ENCODE results near the gene PHF21B.

The PHF21B gene

DNA sequence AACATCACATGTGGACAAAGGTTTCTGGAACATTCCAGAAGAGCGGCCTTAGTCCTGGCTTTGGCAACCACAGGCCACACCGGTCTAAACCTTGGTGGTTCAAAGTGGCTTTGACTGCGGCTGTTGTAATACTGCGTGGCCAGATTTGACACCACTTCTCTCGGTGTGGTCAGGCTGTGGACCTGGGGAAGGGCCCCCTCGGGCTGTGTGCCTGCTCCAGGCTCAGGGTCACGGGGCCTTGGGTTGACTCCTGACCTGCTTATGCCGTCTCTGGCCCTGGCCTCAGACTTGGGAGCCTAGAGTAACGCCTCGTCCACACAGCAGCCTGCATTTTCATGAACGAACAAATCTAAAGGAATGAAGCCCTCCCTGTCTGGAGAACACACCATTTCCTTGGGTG is 118.0 kb downstream of the PHF21B start:
- DNase-seq = no peak

DNA sequence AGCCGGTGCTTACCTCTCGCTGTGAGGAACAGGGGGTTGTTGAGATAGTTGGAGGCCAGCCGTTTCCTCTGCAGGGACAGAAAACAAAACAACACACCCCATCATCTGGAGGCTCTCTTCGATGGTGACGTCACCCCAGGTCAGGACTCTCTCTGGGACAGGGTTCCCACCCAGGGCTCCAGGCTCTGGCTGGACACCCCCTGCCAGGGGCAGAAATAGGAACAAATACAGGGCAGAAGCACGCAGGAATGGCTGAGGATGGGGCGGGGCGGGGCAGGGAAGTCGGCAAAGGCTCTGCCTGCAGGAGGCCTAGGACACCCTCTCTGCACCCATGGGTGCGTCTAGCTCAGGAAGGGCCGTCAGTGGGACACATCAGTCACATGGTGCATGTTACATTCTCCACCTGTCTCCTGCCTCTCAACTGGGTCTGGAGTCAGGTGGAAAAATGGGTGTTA is 118.5 kb downstream of the PHF21B start:
- no peak for DNase-seq

DNA sequence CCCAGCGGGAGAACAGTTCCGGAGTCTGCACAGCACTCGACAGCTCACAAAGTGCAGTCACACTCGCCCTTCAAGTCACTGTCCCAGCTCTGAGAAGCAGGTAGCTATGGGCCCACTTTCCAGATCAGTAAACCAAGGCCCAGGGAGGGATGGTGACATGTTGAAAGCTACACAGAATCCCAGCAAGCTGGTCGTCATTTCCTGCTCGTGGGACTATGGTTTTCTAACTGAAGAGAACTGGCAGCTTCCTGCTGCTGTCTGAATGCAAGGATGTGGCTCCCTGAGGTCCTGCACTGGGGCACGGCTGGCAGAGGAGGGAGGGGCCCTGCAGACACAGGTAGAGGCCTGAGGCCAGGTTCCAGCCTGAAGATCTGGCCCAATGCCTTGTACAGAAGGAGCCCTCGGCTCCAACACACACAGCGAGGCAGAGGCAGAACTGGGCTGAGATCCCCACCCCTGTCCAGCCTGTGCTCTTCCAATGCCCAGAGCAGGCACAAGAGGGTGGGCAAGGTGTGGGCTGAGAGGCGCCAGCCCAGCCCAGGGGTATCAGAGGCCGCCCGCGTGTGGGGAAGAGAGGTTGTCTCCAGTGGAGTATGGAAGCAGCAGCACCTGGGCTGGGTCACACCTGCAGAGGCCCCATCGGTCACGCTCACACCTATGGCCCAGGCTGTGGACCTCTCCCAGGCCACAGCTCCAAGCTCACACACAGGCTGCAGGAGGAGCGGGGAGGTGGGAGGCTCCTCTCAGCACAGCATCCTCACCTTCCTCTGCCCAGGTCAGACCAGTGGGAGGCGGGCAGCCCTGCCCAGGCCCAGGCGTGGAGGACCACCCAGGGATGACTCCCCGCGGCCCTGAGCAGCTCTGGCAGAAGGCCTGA is 119.2 kb downstream of the PHF21B start:
- no peak for DNase-seq

DNA sequence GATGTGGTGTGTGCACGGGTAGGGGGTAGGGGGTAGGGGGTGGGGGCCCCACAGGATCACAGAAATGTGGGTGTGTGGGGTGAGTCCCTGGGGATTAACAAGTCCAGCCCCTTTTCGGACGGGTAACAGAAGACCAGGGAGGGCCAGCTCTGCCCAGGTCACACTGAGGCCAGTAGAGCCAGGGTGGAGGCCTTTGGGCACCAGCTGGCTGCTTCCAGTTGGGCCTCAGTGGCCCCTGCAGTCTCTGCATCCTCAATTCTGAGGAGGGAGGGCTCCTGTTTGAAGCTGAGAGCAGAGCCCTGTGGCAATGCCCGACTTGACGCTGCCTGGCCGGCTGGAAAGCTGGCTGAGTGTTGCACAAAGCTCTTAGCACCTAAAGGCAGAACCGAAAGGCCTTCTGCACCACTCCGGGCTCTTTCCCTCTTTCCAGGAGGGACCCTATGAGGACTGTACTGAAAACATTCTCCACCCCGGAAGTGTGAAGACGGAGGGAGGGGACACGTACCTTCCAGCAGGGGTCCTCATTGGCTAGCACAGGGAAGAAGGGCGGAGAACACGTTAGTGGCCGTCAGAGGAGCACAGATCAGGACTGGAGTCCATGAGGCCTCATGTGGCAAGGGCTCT is 120.4 kb downstream of the PHF21B start:
- no peak for DNase-seq

DNA sequence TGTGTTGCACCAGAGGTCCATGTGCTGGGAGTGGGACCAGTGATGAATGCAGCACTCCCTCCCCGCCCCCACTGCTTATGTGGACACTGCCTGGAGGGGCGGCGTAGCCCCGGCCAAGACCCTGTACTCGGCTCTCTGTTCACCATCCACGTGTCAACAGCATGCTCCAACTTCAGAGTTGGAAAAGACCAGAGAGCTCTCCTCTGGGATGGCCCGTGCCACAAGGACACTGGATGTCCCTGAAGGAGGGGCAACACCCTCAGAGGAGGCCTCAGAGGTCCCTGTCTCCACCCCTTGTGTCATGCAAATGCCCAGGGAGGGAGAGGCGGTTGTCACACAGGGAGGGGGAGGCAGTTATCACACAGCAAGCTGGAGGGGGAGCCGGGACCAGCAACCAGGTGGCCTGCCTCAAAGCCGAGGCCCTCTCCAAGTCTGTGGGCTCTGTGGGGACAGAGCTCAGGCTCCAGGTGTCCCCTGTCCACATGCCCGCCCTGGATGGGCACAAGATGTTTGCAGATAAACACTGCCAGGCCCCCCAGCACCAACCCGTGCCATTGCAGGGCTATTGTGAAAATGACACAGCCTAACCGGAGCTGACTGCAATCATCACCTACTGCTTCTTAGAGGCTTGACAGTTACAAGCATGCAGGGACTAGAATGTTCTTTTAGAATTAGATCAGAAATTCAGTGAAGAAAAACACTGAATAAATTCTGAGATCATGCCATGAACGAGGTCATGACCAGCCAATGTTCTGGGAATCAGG is 121.1 kb downstream of the PHF21B start:
- DNase-seq = no peak

DNA sequence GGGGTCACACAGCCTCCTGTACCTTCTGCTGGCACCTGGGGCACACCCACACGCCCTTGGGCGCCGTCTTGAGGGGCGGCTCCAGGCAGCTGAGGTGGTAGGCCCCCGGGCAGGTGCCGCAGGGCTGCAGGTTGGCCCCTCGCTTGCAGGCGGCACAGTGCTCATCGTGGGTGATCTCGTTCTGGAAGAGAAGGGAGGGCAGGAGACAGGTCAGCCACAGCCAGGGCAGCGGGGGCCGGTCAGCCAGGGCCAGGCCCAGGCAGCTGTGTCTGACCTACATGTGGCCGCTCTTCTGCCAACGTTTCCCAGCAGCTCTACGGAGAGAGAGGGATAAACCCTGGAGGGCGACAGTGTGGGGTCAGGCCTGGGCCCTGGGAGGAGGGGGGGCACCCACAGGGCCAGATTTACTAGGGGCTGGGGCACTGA is 121.9 kb downstream of the PHF21B start:
- DNase-seq = no peak

DNA sequence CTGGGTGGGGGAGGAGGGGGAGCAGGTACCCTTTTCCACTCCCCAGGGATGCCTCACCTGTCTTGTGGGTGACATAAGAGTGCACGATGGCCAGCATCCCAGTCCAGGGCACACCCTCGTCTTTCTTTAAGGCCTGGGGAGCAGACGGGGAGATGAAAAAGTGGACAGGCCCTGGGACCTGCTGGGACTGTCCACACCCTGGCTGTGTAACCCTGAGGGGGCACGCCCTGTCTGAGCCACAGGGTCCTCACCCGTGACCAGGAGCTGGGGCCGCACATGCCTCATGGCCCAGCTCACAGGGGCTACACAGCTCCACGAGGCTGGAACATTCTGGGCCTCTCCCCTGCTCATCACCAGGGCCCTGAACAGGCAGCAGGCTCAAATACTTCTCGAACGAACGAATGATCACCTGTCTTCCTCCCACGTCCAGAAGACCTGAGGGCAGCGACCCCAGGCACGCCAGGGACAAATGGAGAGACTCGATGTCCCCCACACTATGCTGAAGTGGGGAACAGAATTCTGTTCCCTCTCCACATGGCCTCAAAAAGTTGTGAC is 123.9 kb downstream of the PHF21B start:
- no peak for DNase-seq

DNA sequence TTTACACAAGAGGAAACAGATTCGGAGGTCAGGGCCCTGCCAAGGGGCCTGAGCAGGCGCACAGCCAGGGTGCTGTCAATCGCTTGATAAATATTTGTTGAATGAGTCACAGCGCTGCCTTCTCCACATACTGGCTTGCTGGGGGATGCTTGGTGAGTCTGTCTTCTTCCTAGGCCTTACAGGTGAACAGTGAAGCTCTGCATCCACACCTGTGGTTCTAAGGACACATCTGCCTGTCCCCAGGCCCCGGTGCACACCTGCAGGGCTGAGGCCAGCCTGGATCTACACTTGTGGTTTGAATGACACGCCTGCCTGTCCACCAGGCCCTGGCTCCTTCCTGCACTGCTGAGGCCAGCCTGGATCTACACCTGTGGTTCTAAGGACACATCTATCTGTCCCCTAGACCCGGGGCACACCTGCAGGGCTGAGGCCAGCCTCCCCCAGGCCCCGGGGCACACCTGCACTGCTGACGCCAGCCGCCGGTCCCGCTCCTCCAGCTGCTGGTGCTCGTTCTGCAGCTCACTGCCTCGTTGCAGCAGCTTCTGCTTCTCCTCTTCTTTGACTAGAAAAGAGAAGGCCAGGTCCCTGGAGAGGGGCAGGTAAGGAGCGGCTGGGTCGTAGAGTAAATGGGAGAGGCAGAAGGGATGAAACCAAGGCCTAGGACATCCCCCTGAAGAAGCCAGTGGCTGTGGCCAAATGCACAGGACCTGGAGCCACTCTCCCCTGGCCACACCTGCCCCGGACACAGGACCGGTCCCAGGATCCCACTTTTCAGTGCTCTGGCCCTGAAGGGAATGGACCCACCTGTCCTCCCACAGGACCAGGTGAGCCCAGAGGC is 124.6 kb downstream of the PHF21B start:
- no peak for DNase-seq

DNA sequence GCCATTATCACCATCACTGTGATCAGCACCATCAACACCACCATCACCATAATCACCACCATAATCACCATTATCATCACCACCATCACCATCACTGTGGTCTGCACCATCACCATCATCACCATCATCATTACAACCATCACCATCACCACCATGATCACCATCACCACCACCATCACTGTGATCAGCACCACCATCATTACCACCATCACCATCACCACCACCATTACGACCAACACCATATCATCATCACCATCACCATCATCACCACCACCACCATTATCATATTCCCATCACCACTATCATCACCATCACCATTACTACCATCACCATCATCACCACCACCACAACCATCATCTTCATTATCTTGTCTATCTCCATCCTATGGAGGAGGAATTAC is 125.2 kb downstream of the PHF21B start:
- DNase-seq = no peak

DNA sequence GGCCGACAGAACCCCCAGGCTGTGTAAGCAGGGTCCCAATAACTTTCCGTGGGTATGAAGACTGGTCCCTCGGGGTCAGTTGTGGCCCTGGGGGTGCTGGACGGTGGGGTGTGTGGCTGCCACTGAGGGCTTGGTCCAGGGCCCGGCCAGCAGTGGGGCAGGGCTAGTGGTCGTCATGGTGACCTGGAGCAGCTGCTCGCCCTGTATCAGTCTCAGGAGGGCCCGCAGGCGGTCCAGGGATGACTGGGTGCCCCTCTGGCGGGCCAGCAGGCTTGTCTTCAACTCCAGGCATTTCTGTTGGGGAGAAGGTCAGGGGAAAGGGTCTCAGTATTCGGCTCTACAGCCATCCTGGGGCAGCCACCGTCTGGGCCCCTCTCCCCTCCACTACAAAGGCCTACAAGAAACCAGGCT is 126.8 kb downstream of the PHF21B start:
- DNase-seq = no peak

DNA sequence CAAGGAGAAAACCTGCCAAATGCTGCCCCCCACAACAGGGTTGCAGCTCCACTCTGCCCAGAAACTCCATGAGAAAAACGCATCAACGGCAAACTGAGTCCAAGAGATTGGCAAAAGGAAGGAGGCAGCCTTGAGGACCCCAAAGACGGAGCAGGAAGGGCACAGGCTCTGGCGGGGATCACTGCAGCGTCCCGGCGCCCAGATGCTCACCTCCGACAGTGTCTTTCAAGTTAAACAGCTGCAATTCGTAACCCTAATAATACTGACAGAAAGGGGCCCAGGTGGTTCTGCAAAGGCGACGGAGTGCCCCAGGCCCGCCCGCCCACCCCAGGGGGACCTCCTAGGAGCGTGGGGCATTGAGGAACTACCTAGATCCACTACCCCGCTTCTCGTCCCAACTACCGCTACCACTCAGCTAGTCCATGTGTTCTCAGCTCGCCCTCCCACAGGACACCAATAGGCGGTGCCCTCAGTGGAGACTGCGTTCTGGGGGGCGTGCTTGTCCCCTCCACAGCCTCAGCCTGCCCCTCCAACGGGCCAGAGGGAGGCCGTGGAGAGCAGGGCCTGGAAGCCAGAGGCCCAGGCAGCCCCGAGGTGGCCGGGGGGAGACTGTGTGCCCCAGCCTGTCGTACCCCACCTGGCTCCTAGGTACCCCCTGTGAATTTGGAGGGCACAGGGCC is 127.4 kb downstream of the PHF21B start:
- no peak for DNase-seq

DNA sequence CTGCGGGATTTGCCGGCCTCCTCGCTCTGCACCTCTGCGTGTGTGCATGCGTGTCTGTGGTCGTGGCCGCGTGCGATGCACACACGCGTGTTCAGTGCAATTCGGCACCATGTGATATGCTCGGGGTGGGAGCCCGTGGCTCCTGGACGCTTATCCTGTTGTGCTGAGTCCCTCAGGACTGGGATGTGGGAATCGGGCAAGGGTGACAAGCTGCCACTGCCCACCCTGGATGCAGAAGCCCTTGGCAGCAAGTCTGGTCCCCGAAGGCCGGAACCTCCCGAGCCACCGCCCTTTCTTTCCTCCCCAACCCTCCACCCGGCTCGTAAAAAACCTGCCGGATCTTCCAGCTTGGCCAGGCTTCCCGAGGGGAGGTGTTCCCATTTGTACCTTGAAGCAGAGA is 128.2 kb downstream of the PHF21B start:
- DNase-seq = no peak

DNA sequence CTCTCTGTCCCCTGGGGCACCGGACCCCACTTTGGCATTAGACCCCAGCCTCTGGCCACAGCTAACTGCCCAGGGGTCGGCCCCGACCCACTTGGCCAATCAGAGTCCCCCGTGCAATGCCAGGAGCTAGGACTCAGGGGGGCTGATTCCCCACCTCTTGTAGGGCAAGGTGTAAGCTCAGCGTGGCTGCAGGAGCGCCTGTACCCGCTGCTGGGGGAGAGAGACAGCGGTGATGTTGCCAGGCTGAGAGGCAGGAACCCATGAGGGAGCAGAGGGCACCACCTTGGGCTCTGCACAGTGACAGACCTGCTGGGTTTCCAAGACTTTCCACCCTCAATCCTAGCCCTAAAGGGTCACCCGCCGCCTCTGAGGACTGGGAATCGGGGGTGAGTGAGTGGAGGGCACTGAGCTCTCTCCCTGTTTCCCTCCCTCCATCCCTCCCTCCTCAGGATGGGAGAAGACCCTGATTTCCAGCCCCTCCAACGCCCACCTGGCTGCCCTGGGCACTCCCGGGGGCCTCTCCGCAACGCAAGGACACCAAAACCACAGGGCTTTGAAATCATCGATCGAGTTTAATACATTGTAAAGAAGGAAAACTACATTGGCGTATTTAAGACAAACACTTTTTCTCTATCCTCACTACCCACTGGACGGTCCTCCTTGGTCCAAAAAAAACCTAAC is 129.1 kb downstream of the PHF21B start:
- no peak for DNase-seq

DNA sequence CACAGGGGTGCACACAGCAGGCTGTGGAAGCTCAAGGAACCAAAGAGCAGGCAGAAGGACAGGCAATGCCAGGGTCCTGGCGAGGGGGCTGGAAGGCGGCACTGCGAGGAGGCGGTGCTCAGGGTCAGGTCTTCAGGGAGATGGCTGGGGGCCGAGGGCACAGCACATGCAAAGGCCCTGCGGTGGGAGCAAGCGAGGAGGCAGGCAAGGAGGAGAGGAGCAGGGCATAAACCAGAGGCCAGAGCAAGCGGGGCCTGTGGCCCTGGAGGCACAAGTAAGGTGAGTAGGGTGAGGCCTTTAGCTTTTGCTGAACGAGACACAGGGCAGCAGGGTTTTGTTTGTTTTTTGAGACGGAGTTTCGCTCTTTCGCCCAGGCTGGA is 130.5 kb downstream of the PHF21B start:
- no peak for DNase-seq

DNA sequence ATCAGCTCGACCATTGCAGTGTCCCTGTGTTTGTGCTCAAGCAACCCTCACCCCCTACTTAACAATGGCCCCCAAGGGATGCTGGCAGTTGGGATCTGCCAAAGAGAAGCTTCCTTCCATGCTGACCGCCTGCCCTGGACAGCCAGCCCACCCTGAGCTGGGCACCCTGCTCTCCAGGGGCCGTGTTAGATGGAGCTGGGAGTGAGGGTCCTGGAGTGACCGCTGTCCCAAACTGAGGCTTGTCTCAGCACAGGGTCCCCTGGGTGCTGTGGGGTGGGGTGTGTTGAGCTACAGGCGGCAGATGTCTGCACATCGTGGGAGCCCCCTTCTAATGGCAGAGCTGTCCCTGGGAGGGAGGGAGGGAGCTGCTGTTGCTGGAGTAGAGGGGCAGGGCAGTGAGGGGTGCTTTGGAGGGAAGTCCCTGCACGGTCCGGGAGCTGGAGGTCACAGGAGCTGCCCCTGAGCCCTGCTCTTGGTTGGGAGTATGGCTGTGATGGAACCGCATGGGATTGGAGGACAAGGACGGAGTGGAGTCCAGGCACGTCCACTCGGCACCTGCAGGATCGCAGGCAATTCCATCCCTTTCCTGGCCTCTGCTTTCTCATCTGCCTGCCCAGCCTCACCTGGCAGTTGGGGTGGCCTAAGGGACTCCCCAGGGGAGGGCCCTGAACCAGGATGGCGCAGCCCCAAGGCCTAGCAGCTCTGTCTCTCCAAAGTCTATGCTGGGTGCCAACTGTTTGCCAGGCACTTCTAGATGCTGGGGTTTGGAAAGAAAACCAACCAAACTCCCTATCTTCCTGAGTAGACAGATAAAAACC is 131.1 kb downstream of the PHF21B start:
- no peak for DNase-seq

DNA sequence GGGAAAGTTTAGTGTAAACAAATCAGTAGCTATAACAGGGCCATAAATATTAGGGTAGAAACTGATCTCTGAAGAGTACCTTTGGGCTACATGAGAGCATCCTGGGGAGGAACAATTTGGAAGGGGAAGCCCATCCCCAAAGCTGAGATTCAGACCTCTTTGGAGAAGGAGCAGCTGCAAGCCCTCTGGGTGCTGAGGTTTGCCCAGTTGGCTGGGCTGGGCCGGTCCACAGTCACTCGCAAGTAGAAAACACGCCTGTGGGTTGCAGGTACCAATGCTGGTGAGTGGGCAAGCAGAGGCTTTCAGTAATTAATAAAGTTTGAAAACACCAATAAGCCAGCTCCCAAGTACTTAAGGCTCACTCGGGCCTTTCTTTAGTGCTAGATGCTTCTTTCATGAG is 132.9 kb downstream of the PHF21B start:
- DNase-seq = no peak

DNA sequence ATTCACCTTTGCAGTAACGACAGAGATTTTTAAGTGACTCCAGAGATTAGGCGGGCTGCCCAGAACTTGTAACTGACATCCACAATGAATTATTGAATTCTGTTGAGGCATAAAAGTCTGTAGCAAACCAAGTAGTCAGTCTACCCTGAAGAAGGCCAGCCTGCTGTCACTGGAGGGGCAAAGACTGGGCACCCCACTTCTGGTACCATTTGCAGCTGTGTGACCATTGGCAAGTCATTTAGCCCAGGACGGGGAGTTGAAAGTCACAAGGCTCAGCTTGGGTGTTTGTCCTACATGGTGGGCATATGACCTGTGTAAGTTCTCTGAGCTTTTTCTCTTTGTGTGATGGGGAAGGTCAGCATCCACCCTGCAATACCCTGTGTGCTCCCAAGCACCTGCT is 138.0 kb downstream of the PHF21B start:
- DNase-seq = no peak

DNA sequence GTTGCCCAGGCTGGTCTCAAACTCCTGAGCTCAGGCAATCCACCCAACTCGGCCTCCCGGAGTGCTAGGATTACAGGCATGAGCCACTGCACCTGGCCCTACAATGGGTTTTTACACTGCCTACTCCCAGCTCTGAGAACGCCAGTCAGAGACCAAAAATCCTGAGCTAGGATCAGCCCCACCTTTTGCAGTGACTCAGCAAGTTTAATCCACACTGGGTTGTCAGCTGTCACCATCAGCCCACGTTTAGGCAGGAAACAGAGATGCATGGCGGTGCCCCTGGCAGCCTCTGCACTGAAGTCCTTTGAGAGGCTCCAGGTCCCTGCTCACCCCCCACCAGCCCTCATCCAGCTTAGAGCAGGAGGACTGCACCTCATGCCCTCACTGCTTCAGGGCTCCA is 139.8 kb downstream of the PHF21B start:
- DNase-seq = no peak

DNA sequence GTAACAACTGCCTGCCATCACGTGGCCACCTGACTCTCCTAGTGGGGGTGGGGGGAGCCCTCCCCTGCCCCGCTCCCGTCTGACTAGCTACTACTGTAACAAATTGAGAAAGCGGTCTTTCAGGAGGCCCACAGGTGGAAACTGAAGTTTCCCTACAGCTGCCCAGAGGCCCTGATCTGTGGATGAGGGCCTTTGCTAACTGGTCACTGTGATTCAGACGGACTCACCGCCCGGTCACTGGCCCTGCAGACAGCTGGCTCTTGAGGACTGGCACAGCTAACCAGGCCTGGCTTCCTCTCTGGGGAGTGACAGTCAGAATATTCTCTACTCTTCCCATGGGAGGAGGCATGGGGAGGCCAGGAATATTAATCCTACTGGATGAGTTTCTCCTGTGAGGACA is 140.6 kb downstream of the PHF21B start:
- DNase-seq = no peak

Measured in DMS 273 treated with DMSO at 0.1 percent for 48 hours (cell line).